Measurements from ENCODE around the gene WHRN. TPM values are rescaled to one million over a fixed set of nuclear protein-coding genes. Genes with fewer than 3 reads are reported as not detected.

Gene WHRN
- total and polyA plus RNA-seq, 2 of the 13 experiments (the other 11 are each of a cell fraction or from before 2014, with no cell fraction given), result 2.3 to 5.3 TPM

GRCh38 chr9:114476891-114477469, 28.3 kb downstream of the WHRN start:
- H3K9ac ChIP-seq (ENCODE audit: insufficient read depth, low read depth, low read length), result no peak overlapping the region
- H3K4me2 ChIP-seq (ENCODE audit: low read depth, low read length), result no peak overlapping the region
- intact Hi-C loops (cut with micrococcal nuclease; ENCODE audit: unreplicated experiment), result no loop called here
- no peak overlapping the region for H2AFZ ChIP-seq (ENCODE audit: low read length)
- no peaks in the 10 kb centered on the region for H3K79me2 ChIP-seq (ENCODE audit: insufficient read depth, low read length)
- POLR2A ChIA-PET, result no interaction called here
- no peaks in the 10 kb centered on the region for H4K20me1 ChIP-seq (ENCODE audit: insufficient read depth, low read length)
- in situ Hi-C loops (cut with HindIII; ENCODE audit: extremely low pct_ligation_motif_present, low pct_unique_long_range_greater_than_20kb), result no loop called here
- DNase-seq (ENCODE audit: low spot score) (no peak), ATAC-seq (no peak), FAIRE-seq (no peak)
- H3K27me3 ChIP-seq (ENCODE audit: control insufficient read depth in 1 of 2, insufficient read depth in 2 of 2, low read length in 2 of 2), result no peaks in the 10 kb centered on the region
- no TSS peak for BruUV-seq (replicated peaks)
- H3K27ac ChIP-seq (ENCODE audit: extremely low read length, insufficient read depth, low read length), result no peak overlapping the region
- CTCF ChIA-PET (ENCODE audit: low intra/inter-chr PET ratio, low total read pairs), result no interaction called here
- peaks cover 0 to 8% of the 10 kb centered on the region in 2 experiments; a peak in 1 of 5 replicates for H3K36me3 ChIP-seq (replicated peaks in 1 of 2; ENCODE audit: control insufficient read depth in 1 of 2, insufficient read depth in 2 of 2, low read length in 2 of 2)
- no peak overlapping the region for H3K4me3 ChIP-seq (replicated peaks in 1 of 3; ENCODE audit: insufficient read depth in 1 of 3, low read depth in 2 of 3, low read length in 3 of 3)
- H3K4me1 ChIP-seq (ENCODE audit: insufficient read depth, low read length), result no peaks in the 10 kb centered on the region
- 89% methylated on average over 7 of the region's 9 CpGs for WGBS (ENCODE audit: low lambda C conversion rate)
- TF ChIP-seq THAP7 (CRISPR knock-in tag; IDR thresholded peaks at IDR 0.05) (no peak), E2F5 (CRISPR knock-in tag; conservative IDR thresholded peaks at IDR 0.05) (no peak), TCF7 (IDR thresholded peaks at IDR 0.05; ENCODE audit: low read depth) (no peak), NONO (IDR thresholded peaks at IDR 0.05) (no peak), NONO (CRISPR knock-in tag; conservative IDR thresholded peaks at IDR 0.05) (no peak), CSRNP1 (CRISPR knock-in tag; IDR thresholded peaks at IDR 0.05) (no peak), SAFB2 (CRISPR knock-in tag; IDR thresholded peaks at IDR 0.05; ENCODE audit: borderline replicate concordance, low read depth) (no peak), LCORL (IDR thresholded peaks at IDR 0.05) (no peak), LCORL (CRISPR knock-in tag; IDR thresholded peaks at IDR 0.05) (no peak), ZMYM3 (CRISPR knock-in tag; IDR thresholded peaks at IDR 0.05) (no peak), GABPB1 (CRISPR knock-in tag; IDR thresholded peaks at IDR 0.05) (no peak), KLF11 (CRISPR knock-in tag; IDR thresholded peaks at IDR 0.05) (no peak), ZNF354B (CRISPR knock-in tag; IDR thresholded peaks at IDR 0.05) (no peak), ZNF850 (CRISPR knock-in tag; conservative IDR thresholded peaks at IDR 0.05) (no peak), NFRKB (IDR thresholded peaks at IDR 0.05) (no peak), ZNF34 (CRISPR knock-in tag; IDR thresholded peaks at IDR 0.05; ENCODE audit: borderline replicate concordance) (no peak), NFYC (CRISPR knock-in tag; IDR thresholded peaks at IDR 0.05) (no peak)
- H3K9me3 ChIP-seq (ENCODE audit: low read length), result no peaks in the 10 kb centered on the region

Measured in HepG2 (cell line).